ENCODE data around the gene FCHSD2.

FCHSD2 gene

DNA sequence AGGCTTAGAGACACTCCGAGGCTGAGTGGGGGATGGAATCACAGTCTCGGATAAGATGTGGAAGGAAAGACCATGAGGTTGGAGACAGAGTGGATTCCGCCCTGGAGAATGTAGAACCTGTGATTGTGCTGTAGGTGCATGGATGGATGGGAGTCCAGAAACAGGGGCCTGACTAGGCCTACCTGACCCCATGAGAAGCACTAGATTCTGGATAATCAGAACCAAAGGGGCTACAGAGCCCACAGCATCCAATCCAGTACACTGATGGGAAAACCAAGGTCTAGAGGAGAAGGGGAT lies 32.3 kb upstream of the FCHSD2 start:
- no peak for DNase-seq (ENCODE audit: low read depth)
- H3K4me3 ChIP-seq (ENCODE audit: low read depth, low read length): no peak overlapping the region
- TF ChIP-seq, protein P1, sequence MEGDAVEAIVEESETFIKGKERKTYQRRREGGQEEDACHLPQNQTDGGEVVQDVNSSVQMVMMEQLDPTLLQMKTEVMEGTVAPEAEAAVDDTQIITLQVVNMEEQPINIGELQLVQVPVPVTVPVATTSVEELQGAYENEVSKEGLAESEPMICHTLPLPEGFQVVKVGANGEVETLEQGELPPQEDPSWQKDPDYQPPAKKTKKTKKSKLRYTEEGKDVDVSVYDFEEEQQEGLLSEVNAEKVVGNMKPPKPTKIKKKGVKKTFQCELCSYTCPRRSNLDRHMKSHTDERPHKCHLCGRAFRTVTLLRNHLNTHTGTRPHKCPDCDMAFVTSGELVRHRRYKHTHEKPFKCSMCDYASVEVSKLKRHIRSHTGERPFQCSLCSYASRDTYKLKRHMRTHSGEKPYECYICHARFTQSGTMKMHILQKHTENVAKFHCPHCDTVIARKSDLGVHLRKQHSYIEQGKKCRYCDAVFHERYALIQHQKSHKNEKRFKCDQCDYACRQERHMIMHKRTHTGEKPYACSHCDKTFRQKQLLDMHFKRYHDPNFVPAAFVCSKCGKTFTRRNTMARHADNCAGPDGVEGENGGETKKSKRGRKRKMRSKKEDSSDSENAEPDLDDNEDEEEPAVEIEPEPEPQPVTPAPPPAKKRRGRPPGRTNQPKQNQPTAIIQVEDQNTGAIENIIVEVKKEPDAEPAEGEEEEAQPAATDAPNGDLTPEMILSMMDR (IDR thresholded peaks at IDR 0.05; ENCODE audit: low read depth, low read length, missing control alignments): no peak
- in situ Hi-C loops (cut with HindIII; ENCODE audit: low sequenced_read_pairs): no loop called here

DNA sequence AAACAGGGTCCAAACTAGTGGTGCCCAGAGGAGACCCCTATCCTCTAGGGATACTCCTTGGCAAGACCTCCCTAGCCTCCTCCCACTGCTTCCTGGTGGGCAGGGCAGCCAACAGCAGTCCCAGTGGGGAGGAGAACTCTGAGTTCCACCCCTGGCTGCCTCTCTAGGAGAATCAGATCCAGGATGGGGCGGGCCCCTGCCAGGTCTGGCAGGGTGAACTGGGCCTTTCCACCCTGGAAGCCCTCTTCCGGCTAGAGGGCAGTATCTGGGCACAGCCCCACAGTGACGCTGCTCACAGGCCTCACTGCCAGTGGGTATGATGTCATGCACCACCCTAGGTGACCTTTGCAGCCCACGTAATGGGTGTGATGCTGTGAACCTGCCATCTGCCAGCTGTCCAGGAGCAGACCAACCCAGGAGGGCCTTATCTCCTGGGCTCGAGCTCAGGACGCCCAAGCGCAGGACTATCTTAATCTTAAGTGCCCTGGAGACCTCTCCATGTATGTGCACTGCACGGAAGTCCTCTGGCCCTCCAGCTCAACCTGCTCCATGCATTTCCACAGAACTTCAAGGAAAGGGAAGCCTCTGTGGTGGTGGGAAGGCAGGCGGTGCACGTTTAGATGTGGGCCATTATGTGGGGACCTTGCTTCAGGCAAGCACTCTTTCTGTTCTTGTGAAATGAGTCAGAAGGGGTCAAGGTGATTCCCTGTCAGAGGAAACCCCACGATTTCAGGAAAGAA lies 31.8 kb upstream of the FCHSD2 start:
- in situ Hi-C loops (cut with HindIII; ENCODE audit: low sequenced_read_pairs): no loop called here
- H3K4me3 ChIP-seq (ENCODE audit: low read depth, low read length): no peak overlapping the region
- no peak for DNase-seq (ENCODE audit: low read depth)
- TF ChIP-seq, protein P1 (IDR thresholded peaks at IDR 0.05; ENCODE audit: low read depth, low read length, missing control alignments): no peak

DNA sequence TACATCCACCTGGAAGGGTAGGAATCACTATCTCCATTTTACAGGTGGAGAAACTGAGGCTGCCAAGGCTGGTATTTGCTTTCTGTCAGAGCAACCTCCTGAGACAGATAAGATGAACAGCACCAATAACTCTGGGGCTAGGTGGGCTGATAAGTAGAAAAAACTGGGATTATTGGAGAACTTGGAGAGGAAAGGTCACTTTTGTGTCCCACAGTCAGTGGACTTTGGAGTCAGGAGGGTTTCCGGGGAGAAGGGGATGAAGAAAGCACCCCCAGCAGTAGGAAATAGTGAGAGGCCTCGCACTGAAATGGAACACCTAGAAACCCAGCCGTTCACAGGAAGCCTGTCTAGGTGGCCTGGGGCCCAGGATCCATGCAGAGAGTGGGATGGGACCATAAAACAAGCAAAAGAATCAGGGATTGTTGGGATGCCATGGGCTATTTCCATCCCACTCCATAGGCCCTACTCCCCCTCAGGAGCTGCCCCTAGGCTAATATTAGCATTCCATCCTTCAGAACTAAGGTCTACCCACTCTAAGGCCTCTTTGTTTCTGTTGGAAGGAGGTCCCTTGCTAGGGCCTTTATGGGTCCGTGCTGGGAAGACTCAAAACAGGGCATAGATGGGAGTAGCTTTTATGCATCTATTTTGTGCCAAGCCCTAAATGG lies 31.0 kb upstream of the FCHSD2 start:
- TF ChIP-seq, protein P1 (IDR thresholded peaks at IDR 0.05; ENCODE audit: low read depth, low read length, missing control alignments): no peak
- H3K4me3 ChIP-seq (ENCODE audit: low read depth, low read length): no peak overlapping the region
- in situ Hi-C loops (cut with HindIII; ENCODE audit: low sequenced_read_pairs): no loop called here
- no peak for DNase-seq (ENCODE audit: low read depth)

DNA sequence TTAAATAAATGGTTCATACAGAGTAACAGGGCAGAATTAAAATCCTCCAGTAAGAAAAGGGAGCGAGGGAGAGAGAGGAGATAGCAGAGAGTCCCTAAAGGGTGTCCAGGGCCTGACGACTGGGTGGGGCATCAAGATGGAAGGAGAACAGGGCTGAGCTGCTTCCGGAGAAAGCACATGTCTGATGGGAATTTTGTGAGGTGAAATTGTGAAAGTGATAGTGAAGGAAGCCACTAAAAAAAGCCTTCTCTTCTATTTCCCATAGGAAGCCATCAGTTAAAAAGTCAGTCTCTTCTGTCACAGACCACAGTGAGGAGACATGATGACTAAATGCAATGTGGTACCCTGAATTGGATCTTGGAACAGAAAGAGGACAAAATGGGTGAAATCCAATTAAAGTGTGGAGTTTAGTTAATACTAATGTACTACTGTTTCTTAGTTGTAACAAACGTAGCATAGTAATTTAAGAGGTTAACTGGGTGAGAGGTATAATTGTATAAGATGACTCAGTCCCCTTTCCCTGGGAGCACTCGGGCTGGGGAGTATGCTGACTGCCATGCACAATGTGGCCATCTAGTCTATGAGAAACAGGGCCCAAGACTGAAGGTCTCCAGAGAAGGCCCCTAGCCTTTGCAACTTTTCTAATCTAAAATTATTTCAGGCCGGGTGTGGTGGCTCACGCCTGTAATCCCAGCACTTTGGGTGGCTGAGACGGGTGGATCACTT lies 29.5 kb upstream of the FCHSD2 start:
- TF ChIP-seq, protein P1 (IDR thresholded peaks at IDR 0.05; ENCODE audit: low read depth, low read length, missing control alignments): no peak

DNA sequence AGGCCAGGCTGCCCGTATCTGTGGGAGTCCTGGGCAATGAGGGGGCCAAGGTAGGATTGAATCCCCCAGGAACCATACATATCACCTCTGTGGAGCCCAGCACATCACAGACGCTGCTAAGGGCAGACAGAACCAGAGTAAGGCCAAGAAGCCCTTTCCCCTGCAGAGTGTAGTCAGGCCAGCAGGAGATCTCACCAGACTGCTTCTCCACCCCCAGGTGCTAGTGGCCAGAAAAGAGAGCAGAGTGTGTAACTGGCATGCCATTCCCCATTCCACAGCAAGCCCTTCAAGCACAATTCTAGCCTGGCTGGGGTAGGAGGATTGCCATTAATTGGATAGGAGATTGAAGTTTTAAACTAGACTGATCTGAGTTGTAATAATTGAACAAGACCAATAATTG lies 28.0 kb upstream of the FCHSD2 start:
- H3K4me3 ChIP-seq (ENCODE audit: low read depth, low read length): no peak overlapping the region
- in situ Hi-C loops (cut with HindIII; ENCODE audit: low sequenced_read_pairs): no loop called here
- DNase-seq (ENCODE audit: low read depth): no peak
- TF ChIP-seq, protein P1 (IDR thresholded peaks at IDR 0.05; ENCODE audit: low read depth, low read length, missing control alignments): no peak

More for the DNA sequence above, 29.5 kb upstream of the FCHSD2 start:
- DNase-seq (ENCODE audit: low read depth): no peak
- H3K4me3 ChIP-seq (ENCODE audit: low read depth, low read length): no peak overlapping the region
- in situ Hi-C loops (cut with HindIII; ENCODE audit: low sequenced_read_pairs): no loop called here

DNA sequence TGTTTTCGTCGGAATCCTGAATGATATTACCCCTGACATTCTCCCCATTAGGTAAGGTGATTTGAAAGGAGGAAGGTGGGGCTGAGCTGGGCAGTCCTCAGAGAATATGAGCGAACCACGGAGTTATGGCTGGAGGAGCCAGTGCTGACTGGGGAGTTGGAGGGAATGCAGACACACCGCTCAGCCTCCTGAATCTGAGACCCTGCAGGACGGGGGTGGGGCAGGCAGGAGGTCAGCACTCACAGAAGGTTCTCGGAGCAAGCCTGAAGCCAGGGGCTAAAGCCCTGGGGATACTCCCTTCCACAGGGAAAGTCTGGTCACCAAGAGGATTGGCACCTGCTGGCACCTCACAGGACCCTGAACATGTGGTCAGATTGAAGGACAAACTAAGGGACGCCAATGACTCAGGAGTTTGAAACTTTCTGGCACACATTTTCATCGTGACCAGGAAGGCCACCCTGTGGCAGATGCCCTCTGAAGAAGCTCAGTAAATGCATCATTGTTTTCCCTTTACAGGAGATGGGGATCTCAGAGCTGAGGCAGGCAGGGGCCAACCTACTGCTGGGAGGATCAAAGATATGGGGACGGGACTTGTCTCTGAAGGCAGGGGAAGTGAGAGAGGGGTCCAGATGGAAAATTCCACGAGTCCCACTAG lies 26.9 kb upstream of the FCHSD2 start:
- no peak for DNase-seq (ENCODE audit: low read depth)
- TF ChIP-seq, protein P1 (IDR thresholded peaks at IDR 0.05; ENCODE audit: low read depth, low read length, missing control alignments): no peak
- in situ Hi-C loops (cut with HindIII; ENCODE audit: low sequenced_read_pairs): no loop called here
- no peak overlapping the region for H3K4me3 ChIP-seq (ENCODE audit: low read depth, low read length)

Data from astrocyte of the cerebellum (primary cell).